Breast epithelium (tissue), 3 donors: ENCODE data around the gene SAP25.

Experiments used
- POLR2AphosphoS5 ChIP-seq, 3 donors: sonication (generic); formaldehyde crosslinking; IDR thresholded peaks; one replicate each; pipeline ENCODE4 v1.6.1; 2017; ENCODE audit warnings: antibody characterized with exemption in 3 of 3
- TF ChIP-seq, protein P1 (sequence below), 3 donors: fragments of 450-650 bp; IDR thresholded peaks; one replicate each; pipeline ENCODE4 v1.5.1; 2016 to 2017; ENCODE audit warnings: antibody characterized with exemption in 3 of 3, mild to moderate bottlenecking in 3 of 3, moderate library complexity in 3 of 3

DNA sequence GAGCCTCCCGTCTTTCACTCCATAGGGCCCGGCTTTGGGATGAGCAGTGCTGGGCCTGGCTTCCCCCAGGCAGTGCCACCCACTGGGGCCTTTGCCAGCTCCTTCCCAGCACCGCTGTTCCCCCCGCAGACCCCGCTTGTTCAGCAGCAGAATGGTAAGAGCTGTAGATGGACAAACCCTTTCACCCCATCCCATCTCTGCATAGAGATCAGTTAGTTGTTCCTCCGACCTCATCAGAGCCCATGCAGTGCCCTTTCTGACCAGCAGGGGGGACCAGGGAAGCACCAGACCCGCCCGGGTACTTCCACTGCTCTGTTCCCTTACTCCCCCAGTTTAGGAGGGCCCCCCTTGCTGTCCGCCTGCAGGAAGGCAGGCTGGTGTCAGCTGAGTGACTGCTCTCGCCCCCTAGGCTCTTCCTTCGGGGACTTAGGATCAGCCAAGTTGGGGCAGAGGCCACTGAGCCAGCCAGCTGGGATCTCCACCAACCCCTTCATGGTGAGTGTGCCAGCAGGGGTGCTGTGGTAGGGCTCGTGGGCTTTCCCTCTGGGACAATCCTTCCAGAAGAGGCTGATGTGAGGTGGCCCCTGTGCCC lies 9.8 kb downstream of the SAP25 start:
- TF ChIP-seq POLR2AphosphoS5 (IDR thresholded peaks at IDR 0.05), result no peak
- TF ChIP-seq, protein P1, sequence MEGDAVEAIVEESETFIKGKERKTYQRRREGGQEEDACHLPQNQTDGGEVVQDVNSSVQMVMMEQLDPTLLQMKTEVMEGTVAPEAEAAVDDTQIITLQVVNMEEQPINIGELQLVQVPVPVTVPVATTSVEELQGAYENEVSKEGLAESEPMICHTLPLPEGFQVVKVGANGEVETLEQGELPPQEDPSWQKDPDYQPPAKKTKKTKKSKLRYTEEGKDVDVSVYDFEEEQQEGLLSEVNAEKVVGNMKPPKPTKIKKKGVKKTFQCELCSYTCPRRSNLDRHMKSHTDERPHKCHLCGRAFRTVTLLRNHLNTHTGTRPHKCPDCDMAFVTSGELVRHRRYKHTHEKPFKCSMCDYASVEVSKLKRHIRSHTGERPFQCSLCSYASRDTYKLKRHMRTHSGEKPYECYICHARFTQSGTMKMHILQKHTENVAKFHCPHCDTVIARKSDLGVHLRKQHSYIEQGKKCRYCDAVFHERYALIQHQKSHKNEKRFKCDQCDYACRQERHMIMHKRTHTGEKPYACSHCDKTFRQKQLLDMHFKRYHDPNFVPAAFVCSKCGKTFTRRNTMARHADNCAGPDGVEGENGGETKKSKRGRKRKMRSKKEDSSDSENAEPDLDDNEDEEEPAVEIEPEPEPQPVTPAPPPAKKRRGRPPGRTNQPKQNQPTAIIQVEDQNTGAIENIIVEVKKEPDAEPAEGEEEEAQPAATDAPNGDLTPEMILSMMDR (IDR thresholded peaks at IDR 0.05), result peak; percentile 85 to 92 (median 86)
